Glomerular endothelial cell (primary cell): Measurements from ENCODE around the gene C14orf132. TPM values are rescaled to one million over a fixed set of nuclear protein-coding genes. Genes with fewer than 3 reads are reported as not detected.

Experiments used
- DNase-seq: peaks from one replicate; pipeline ENCODE4 v3.0.0-alpha.2; 2011; ENCODE audit warnings: low read depth, low spot score; ENCODE audit errors: extremely low read depth
- total RNA-seq: library from RNA; depleted of rRNA; stranded (reverse); fragments of >200 nt; gene quantifications from 2 replicates; pipeline ENCODE4 v1.2.3, GENCODE V29; 2015

Gene C14orf132
- total RNA-seq, 1 donor from 2014 or later = 6.0 TPM

- no peak for DNase-seq
Measured at GRCh38 chr14:96039633-96040311, 610 bp downstream of the C14orf132 start.

GRCh38 chr14:96040828-96041371, 1.7 kb downstream of the C14orf132 start:
- no peak for DNase-seq

GRCh38 chr14:96042248-96042930, 3.2 kb downstream of the C14orf132 start:
- no peak for DNase-seq

- DNase-seq = no peak
Measured at GRCh38 chr14:96046630-96047029, 7.5 kb downstream of the C14orf132 start.

GRCh38 chr14:96047101-96047500, 7.9 kb downstream of the C14orf132 start:
- no peak for DNase-seq

- no peak for DNase-seq
Measured at GRCh38 chr14:96049932-96050331, 10.8 kb downstream of the C14orf132 start.

- DNase-seq = no peak
Measured at GRCh38 chr14:96050482-96050881, 11.3 kb downstream of the C14orf132 start.

GRCh38 chr14:96051231-96051630, 12.1 kb downstream of the C14orf132 start:
- DNase-seq = no peak

GRCh38 chr14:96051642-96052540, 12.7 kb downstream of the C14orf132 start:
- no peak for DNase-seq

GRCh38 chr14:96052541-96053247, 13.5 kb downstream of the C14orf132 start:
- no peak for DNase-seq

GRCh38 chr14:96053248-96053599, 14.1 kb downstream of the C14orf132 start:
- DNase-seq = no peak

GRCh38 chr14:96053600-96054381, 14.6 kb downstream of the C14orf132 start:
- DNase-seq = no peak

- no peak for DNase-seq
Measured at GRCh38 chr14:96054661-96055060, 15.5 kb downstream of the C14orf132 start.

- DNase-seq = no peak
Measured at GRCh38 chr14:96055065-96055752, 16.0 kb downstream of the C14orf132 start.

GRCh38 chr14:96055753-96056508, 16.8 kb downstream of the C14orf132 start:
- DNase-seq = no peak

GRCh38 chr14:96056509-96057422, 17.6 kb downstream of the C14orf132 start:
- no peak for DNase-seq

- no peak for DNase-seq
Measured at GRCh38 chr14:96057738-96058137, 18.6 kb downstream of the C14orf132 start.
